ENCODE measurements around the gene COQ6.

DNA sequence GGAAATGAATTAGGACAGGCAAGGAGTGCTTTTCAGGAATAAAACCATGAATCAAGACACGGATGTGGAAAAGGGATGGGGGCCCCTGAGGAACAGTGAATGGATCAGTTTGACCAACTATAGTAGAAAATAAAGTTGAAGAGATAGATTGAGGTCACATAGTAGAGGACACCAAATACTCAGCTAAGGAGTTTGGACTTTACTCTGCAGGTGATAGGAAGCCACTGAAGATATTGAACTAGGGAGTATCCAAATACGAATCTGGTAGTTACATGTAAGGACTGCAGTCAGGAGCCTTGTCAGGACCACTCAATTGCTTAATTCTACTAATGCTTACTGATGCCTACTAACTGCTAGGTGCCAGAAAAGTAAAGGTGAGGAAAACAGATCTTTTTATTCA lies 48.6 kb downstream of the COQ6 start:
- TF ChIP-seq, protein P1, sequence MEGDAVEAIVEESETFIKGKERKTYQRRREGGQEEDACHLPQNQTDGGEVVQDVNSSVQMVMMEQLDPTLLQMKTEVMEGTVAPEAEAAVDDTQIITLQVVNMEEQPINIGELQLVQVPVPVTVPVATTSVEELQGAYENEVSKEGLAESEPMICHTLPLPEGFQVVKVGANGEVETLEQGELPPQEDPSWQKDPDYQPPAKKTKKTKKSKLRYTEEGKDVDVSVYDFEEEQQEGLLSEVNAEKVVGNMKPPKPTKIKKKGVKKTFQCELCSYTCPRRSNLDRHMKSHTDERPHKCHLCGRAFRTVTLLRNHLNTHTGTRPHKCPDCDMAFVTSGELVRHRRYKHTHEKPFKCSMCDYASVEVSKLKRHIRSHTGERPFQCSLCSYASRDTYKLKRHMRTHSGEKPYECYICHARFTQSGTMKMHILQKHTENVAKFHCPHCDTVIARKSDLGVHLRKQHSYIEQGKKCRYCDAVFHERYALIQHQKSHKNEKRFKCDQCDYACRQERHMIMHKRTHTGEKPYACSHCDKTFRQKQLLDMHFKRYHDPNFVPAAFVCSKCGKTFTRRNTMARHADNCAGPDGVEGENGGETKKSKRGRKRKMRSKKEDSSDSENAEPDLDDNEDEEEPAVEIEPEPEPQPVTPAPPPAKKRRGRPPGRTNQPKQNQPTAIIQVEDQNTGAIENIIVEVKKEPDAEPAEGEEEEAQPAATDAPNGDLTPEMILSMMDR (conservative IDR thresholded peaks at IDR 0.05), result no peak
- no peak for TF ChIP-seq EZH2 (IDR thresholded peaks at IDR 0.05; ENCODE audit: low read depth)

All from PC-9 (cell line).